ENCODE measurements around the gene HSD3B7. TPM values are rescaled to one million over a fixed set of nuclear protein-coding genes. Genes with fewer than 3 reads are reported as not detected.

The HSD3B7 gene
- total and polyA plus RNA-seq, 7 experiments from 2014 or later: 0.08 to 7.0 (median 2.4) TPM; not detected in 1

DNA sequence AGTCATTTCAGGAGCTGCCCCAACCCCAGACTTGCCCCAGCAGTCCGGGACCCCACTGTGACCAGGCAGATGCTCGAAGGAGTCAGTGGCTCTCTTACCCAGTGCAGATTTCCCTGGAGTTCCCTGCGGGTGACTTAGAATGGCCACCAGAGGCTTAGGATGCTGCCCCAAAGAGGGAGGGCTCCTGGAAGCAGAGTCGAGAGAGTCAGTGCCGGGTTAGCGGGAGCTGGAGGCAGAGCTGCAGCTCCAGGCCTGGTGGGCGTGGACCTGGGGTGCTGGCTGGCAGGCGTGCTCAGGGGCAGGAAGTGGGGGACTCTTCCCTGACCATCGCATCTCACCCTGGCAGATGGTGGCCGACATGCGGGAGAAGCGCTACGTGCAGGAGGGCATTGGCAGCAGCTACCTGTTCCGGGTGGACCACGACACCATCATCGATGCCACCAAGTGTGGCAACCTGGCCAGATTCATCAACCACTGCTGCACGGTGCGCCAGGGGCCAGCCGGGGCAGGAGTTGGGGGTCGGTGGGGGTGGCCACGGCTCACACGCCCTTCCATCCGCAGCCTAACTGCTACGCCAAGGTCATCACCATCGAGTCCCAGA lies 1.6 kb upstream of the HSD3B7 start:
- Mint-ChIP-seq H3K4me1 (peaks cover 0 to 18% (median 0%) of the 10 kb centered on the region in 7 donors), H3K36me3 (peaks cover 3 to 11% (median 3%) of the 10 kb centered on the region in 5 donors)
- intact Hi-C loops (cut with micrococcal nuclease): no loop called here

DNA sequence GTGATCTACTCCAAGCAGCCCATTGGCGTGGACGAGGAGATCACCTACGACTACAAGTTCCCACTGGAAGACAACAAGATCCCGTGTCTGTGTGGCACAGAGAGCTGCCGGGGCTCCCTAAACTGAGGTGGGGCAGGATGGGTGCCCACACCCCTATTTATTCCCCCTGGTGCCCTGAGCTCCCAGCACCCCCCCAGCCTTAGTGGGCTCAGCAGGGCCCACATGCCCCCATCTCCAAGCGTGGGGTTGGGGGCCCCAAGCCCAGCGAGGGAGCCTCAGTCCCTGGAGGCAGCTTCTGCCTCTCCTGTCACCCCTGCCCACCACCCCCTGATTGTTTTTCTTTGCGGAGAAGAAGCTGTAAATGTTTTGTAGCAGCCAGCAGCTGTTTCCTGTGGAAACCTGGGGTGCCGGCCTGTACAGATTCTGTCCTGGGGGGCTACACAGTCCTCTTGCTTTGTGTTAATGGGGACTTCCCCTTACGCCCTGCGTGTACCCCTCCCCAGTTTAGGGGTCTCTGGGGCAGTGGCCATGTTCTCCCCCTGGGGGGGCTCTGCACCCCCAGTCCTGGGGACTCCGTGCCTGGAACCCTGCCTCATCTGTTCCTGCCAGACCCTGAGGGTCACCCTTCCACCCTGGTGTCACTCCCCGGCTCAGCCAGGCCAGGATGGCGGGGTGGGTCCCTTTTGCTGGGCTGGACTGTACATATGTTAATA lies 953 bp upstream of the HSD3B7 start:
- intact Hi-C loops (cut with micrococcal nuclease): no loop called here
- peak overlapping the region in 1 of 9 donors; percentile 62 for H3K27ac Mint-ChIP-seq

More for the DNA sequence above, 1.6 kb upstream of the HSD3B7 start:
- H3K4me3 ChIP-seq (ENCODE audit: low read length): no peak overlapping the region
- H3K27me3 ChIP-seq (ENCODE audit: control insufficient read depth in 2 of 2, insufficient read depth in 2 of 2, low read length in 2 of 2): no peaks in the 10 kb centered on the region
- no peaks in the 10 kb centered on the region for H3K4me1 ChIP-seq (ENCODE audit: control insufficient read depth in 2 of 2, insufficient read depth in 2 of 2, low read length in 2 of 2)
- ATAC-seq (no peak), DNase-seq (no peak)
- H3K9me3 ChIP-seq (ENCODE audit: control insufficient read depth in 2 of 3, low read length in 3 of 3): no peaks in the 10 kb centered on the region
- Mint-ChIP-seq H3K27me3 (no peaks in the 10 kb centered on the region), H3K27ac (peak overlapping the region in 2 of 9 donors; percentile 18 to 63), H3K9me3 (no peaks in the 10 kb centered on the region), H3K4me3 (no peak overlapping the region)
- peaks cover 0 to 61% (median 0%) of the 10 kb centered on the region in 3 experiments for H3K36me3 ChIP-seq (ENCODE audit: control insufficient read depth in 2 of 3, insufficient read depth in 3 of 3, low read length in 3 of 3)
- no peak overlapping the region for H3K27ac ChIP-seq (ENCODE audit: low read depth, low read length)
- CTCF ChIA-PET: interaction anchor here (0.9 to 1.3 kb wide), 4 partner anchors 14 to 400 kb away, joined by 3 to 5 read pairs (median 4); no protein-coding TSS in a partner anchor
- POLR2A ChIA-PET: interaction anchor here (1.9 kb wide), 1 partner anchor 90 kb away, joined by 5 read pairs; the partner anchor contains the start of genes ZNF646 and ZNF668

DNA sequence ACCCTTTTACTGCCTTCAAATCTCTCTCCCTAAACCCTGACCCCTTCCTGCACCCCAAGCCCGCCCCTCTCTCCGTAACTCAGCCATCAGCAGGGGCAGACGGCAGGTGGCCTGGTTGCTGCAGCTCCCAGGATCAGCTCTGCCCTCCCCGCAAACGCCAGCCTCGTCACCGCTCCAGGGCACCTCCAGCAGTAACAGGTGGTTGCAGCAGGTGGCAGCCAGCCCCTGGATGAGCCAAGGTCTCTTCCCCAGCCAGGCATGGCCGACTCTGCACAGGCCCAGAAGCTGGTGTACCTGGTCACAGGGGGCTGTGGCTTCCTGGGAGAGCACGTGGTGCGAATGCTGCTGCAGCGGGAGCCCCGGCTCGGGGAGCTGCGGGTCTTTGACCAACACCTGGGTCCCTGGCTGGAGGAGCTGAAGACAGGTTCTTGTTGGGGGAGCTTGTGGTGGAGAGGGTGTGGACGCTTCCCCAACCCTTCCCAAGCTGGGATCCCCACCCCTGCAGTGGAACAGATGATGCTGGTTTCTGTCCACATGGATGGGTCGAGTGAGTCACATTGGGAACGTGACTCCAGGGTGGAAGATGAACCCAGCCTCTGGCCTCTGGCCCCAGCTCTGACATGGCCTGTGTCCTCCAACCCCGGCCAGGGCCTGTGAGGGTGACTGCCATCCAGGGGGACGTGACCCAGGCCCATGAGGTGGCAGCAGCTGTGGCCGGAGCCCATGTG lies 558 bp downstream of the HSD3B7 start:
- H3K9me3 Mint-ChIP-seq: no peaks in the 10 kb centered on the region
- H3K36me3 Mint-ChIP-seq: peaks cover 0 to 7% (median 3%) of the 10 kb centered on the region in 5 donors
- peaks cover 0 to 17% (median 0%) of the 10 kb centered on the region in 7 donors for H3K4me1 Mint-ChIP-seq
- peaks cover 0 to 40% (median 0%) of the 10 kb centered on the region in 3 experiments for H3K36me3 ChIP-seq (ENCODE audit: control insufficient read depth in 2 of 3, insufficient read depth in 3 of 3, low read length in 3 of 3)
- H3K27me3 Mint-ChIP-seq: no peaks in the 10 kb centered on the region
- H3K4me1 ChIP-seq (ENCODE audit: control insufficient read depth in 2 of 2, insufficient read depth in 2 of 2, low read length in 2 of 2): no peaks in the 10 kb centered on the region
- intact Hi-C loops (cut with micrococcal nuclease): loop anchor here (1.0 kb wide), 4 partner anchors 110 to 884 kb away; no protein-coding TSS in a partner anchor
- H3K27me3 ChIP-seq (ENCODE audit: control insufficient read depth in 2 of 2, insufficient read depth in 2 of 2, low read length in 2 of 2): no peaks in the 10 kb centered on the region
- no peak for DNase-seq
- H3K9me3 ChIP-seq (ENCODE audit: control insufficient read depth in 2 of 3, low read length in 3 of 3): no peaks in the 10 kb centered on the region
- ChIA-PET CTCF (interaction anchor here (0.9 to 1.5 kb wide), 7 partner anchors 25 to 888 kb away, joined by 3 to 5 read pairs (median 3); partner anchors contain the start of gene ZNF267), POLR2A (interaction anchor here (0.9 to 1.1 kb wide), 2 partner anchors 14 to 28 kb away, joined by 3 read pairs; partner anchors contain the start of gene SETD1A)
- no peak overlapping the region for H3K27ac ChIP-seq (ENCODE audit: low read depth, low read length)
- H3K4me3 Mint-ChIP-seq: peak overlapping the region in 3 of 10 donors; percentile 39 to 54 (median 51)
- no peak for ATAC-seq
- peak overlapping the region in 1 of 9 donors; percentile 29 for H3K27ac Mint-ChIP-seq
- no peak overlapping the region for H3K4me3 ChIP-seq (ENCODE audit: low read length)

More for the DNA sequence above, 953 bp upstream of the HSD3B7 start:
- Mint-ChIP-seq H3K36me3 (peaks cover 0 to 7% (median 3%) of the 10 kb centered on the region in 5 donors), H3K9me3 (no peaks in the 10 kb centered on the region), H3K4me3 (no peak overlapping the region), H3K27me3 (no peaks in the 10 kb centered on the region), H3K4me1 (peaks cover 0 to 17% (median 0%) of the 10 kb centered on the region in 7 donors)
- ChIA-PET POLR2A (interaction anchor here (0.9 to 1.9 kb wide), 2 partner anchors 26 to 90 kb away, joined by 3 to 5 read pairs; partner anchors contain the start of genes SETD1A, ZNF646 and ZNF668), CTCF (interaction anchor here (0.6 to 1.5 kb wide), 6 partner anchors 13 to 888 kb away, joined by 3 to 5 read pairs (median 4); partner anchors contain the start of gene ZNF843)
- H3K27me3 ChIP-seq (ENCODE audit: control insufficient read depth in 2 of 2, insufficient read depth in 2 of 2, low read length in 2 of 2): no peaks in the 10 kb centered on the region
- no peaks in the 10 kb centered on the region for H3K9me3 ChIP-seq (ENCODE audit: control insufficient read depth in 2 of 3, low read length in 3 of 3)
- H3K36me3 ChIP-seq (ENCODE audit: control insufficient read depth in 2 of 3, insufficient read depth in 3 of 3, low read length in 3 of 3): peaks cover 0 to 54% (median 0%) of the 10 kb centered on the region in 3 experiments
- no peak overlapping the region for H3K4me3 ChIP-seq (ENCODE audit: low read length)
- DNase-seq (no peak), ATAC-seq (no peak)
- no peaks in the 10 kb centered on the region for H3K4me1 ChIP-seq (ENCODE audit: control insufficient read depth in 2 of 2, insufficient read depth in 2 of 2, low read length in 2 of 2)
- no peak overlapping the region for H3K27ac ChIP-seq (ENCODE audit: low read depth, low read length)

DNA sequence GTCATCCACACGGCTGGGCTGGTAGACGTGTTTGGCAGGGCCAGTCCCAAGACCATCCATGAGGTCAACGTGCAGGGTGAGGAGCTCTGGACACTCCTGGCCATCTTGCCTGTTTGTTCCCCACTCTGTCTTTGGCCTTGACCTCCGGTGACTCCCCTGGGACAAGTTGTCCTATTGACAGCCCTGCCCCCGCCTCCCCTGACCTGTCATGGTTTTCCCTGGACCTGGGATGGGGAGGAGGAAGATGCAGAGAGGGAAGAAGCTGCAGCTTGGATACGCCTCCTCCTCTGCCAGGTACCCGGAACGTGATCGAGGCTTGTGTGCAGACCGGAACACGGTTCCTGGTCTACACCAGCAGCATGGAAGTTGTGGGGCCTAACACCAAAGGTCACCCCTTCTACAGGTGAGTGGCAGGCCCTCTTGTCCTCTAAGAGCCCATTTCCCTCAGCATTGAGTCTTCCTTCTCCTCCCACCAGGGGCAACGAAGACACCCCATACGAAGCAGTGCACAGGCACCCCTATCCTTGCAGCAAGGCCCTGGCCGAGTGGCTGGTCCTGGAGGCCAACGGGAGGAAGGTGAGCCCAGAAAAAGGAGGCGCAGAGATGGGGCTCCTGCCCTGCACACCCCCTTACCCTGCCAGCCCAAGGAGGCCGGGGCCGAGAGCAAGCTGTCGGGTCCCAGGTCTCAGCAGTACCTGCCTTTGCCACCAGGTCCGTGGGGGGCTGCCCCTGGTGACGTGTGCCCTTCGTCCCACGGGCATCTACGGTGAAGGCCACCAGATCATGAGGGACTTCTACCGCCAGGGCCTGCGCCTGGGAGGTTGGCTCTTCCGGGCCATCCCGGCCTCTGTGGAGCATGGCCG lies 1.4 kb downstream of the HSD3B7 start:
- intact Hi-C loops (cut with micrococcal nuclease): no loop called here
- Histone ChIP-seq H3K4me3 (ENCODE audit: low read length) (no peak overlapping the region), H3K36me3 (ENCODE audit: control insufficient read depth in 2 of 3, insufficient read depth in 3 of 3, low read length in 3 of 3) (peaks cover 0 to 32% (median 0%) of the 10 kb centered on the region in 3 experiments), H3K27ac (ENCODE audit: low read depth, low read length) (no peak overlapping the region), H3K4me1 (ENCODE audit: control insufficient read depth in 2 of 2, insufficient read depth in 2 of 2, low read length in 2 of 2) (no peaks in the 10 kb centered on the region), H3K27me3 (ENCODE audit: control insufficient read depth in 2 of 2, insufficient read depth in 2 of 2, low read length in 2 of 2) (no peaks in the 10 kb centered on the region), H3K9me3 (ENCODE audit: control insufficient read depth in 2 of 3, low read length in 3 of 3) (no peaks in the 10 kb centered on the region)
- Mint-ChIP-seq H3K4me1 (peaks cover 0 to 17% (median 0%) of the 10 kb centered on the region in 7 donors), H3K4me3 (peak overlapping the region in 1 of 10 donors; percentile 5), H3K27ac (no peak overlapping the region), H3K36me3 (peaks cover 0 to 7% (median under 1%) of the 10 kb centered on the region in 5 donors), H3K27me3 (no peaks in the 10 kb centered on the region), H3K9me3 (no peaks in the 10 kb centered on the region)
- CTCF ChIA-PET: interaction anchor here (0.9 to 1.5 kb wide), 6 partner anchors 26 to 887 kb away, joined by 3 to 5 read pairs (median 3); partner anchors contain the start of gene ZNF267
- DNase-seq (no peak), ATAC-seq (no peak)
- POLR2A ChIA-PET: interaction anchor here (0.7 to 1.1 kb wide), 2 partner anchors 14 to 447 kb away, joined by 3 read pairs; no protein-coding TSS in a partner anchor

DNA sequence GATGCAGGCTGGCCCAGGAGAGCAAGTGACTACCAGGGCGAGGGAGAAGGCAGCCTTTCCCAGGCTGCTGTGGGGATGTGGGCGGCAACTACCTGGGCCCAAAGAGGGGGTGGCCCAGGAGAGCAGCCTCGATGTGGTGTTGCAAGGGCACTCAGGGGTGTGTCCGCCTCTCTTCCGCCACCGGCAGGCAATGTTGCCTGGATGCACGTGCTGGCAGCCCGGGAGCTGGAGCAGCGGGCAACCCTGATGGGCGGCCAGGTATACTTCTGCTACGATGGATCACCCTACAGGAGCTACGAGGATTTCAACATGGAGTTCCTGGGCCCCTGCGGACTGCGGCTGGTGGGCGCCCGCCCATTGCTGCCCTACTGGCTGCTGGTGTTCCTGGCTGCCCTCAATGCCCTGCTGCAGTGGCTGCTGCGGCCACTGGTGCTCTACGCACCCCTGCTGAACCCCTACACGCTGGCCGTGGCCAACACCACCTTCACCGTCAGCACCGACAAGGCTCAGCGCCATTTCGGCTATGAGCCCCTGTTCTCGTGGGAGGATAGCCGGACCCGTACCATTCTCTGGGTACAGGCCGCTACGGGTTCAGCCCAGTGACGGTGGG lies 2.7 kb downstream of the HSD3B7 start:
- Mint-ChIP-seq H3K27me3 (no peaks in the 10 kb centered on the region), H3K4me1 (peaks cover 0 to 14% (median 0%) of the 10 kb centered on the region in 7 donors), H3K27ac (no peak overlapping the region), H3K4me3 (no peak overlapping the region), H3K36me3 (peaks cover 0 to 4% (median 0%) of the 10 kb centered on the region in 5 donors), H3K9me3 (no peaks in the 10 kb centered on the region)
- Histone ChIP-seq H3K4me3 (ENCODE audit: low read length) (no peak overlapping the region), H3K9me3 (ENCODE audit: control insufficient read depth in 2 of 3, low read length in 3 of 3) (no peaks in the 10 kb centered on the region), H3K27ac (ENCODE audit: low read depth, low read length) (no peak overlapping the region), H3K4me1 (ENCODE audit: control insufficient read depth in 2 of 2, insufficient read depth in 2 of 2, low read length in 2 of 2) (no peaks in the 10 kb centered on the region), H3K36me3 (ENCODE audit: control insufficient read depth in 2 of 3, insufficient read depth in 3 of 3, low read length in 3 of 3) (peaks cover 0 to 22% (median 0%) of the 10 kb centered on the region in 3 experiments), H3K27me3 (ENCODE audit: control insufficient read depth in 2 of 2, insufficient read depth in 2 of 2, low read length in 2 of 2) (no peaks in the 10 kb centered on the region)
- intact Hi-C loops (cut with micrococcal nuclease): no loop called here
- ChIA-PET POLR2A (interaction anchor here (0.6 kb wide), 1 partner anchor 13 kb away, joined by 3 read pairs; no protein-coding TSS in a partner anchor), CTCF (interaction anchor here (0.6 to 1.1 kb wide), 2 partner anchors 347 to 881 kb away, joined by 3 read pairs; no protein-coding TSS in a partner anchor)
- ATAC-seq: no peak
- no peak for DNase-seq

Data from naive thymus-derived CD4-positive, alpha-beta T cell (primary cell).